Subcutaneous adipose tissue (tissue), 4 donors: ENCODE measurements around the gene DCTN5. TPM values are rescaled to one million over a fixed set of nuclear protein-coding genes. Genes with fewer than 3 reads are reported as not detected.

Experiments used
- CTCF ChIP-seq: fragments of 450-650 bp; IDR thresholded peaks from one replicate; pipeline ENCODE4 v1.5.1; 2016; ENCODE audit warnings: low read depth, mild to moderate bottlenecking, control low read depth, antibody characterized with exemption, moderate library complexity
- total RNA-seq, 4 donors: library from RNA; depleted of rRNA; stranded (reverse); fragments of >200 nt; gene quantifications; one replicate each; pipeline ENCODE4 v1.1.0, GENCODE V29; 2016

DCTN5 gene
- 10 to 100 TPM; 25.1 to 35.8 (median 28.4) TPM for total RNA-seq

- no peak for TF ChIP-seq CTCF
These were observed at the start of gene DCTN5, which contains the start of gene PALB2 for GRCh38 chr16:23640931-23641765. Gene DCTN5, plus strand, starts transcription at chr16:23641466. Its CDS starts 77 bp downstream, at chr16:23641543. Gene PALB2, minus strand, starts transcription at chr16:23641310. Its CDS starts 153 bp downstream, at chr16:23641157.

GRCh38 chr16:23594186-23594585, 47.1 kb upstream of the DCTN5 start:
- TF ChIP-seq CTCF: no peak

GRCh38 chr16:23595246-23595950, 45.9 kb upstream of the DCTN5 start:
- TF ChIP-seq CTCF: no peak

- no peak for TF ChIP-seq CTCF
These were observed 45.1 kb upstream of the DCTN5 start, which contains the start of gene NDUFAB1 for GRCh38 chr16:23595951-23596720. Gene NDUFAB1, minus strand, starts transcription at chr16:23596316. Its CDS starts 26 bp downstream, at chr16:23596290.

GRCh38 chr16:23597003-23597756, 44.1 kb upstream of the DCTN5 start:
- no peak for TF ChIP-seq CTCF

- no peak for TF ChIP-seq CTCF
These were observed 33.5 kb upstream of the DCTN5 start for GRCh38 chr16:23607726-23608125.
